RPMI8226 (cell line): ENCODE data around the gene JUN.
A peak's percentile ranks its signal among the peaks of the same experiment; 100 is the strongest.

Experiments used
- DNase-seq: peaks from one replicate; pipeline ENCODE4 v3.0.0-alpha.2; 2015

Gene JUN

GRCh38 chr1:58782178-58783089 lies 1.4 kb downstream of the JUN start:
- peak; percentile 89 for DNase-seq

GRCh38 chr1:58781541-58782177 lies 2.2 kb downstream of the JUN start:
- DNase-seq: peak; percentile 85

GRCh38 chr1:58780836-58781452 lies 2.9 kb downstream of the JUN start:
- no peak for DNase-seq

GRCh38 chr1:58780411-58780810 lies 3.4 kb downstream of the JUN start:
- DNase-seq: no peak

GRCh38 chr1:58779801-58780382 lies 4.0 kb downstream of the JUN start:
- peak; percentile 81 for DNase-seq

GRCh38 chr1:58779059-58779754 lies 4.6 kb downstream of the JUN start:
- DNase-seq: no peak

GRCh38 chr1:58778385-58779000 lies 5.4 kb downstream of the JUN start:
- DNase-seq: no peak

- DNase-seq: peak; percentile 39
Measured at GRCh38 chr1:58774027-58774426, 9.8 kb downstream of the JUN start.

- peak; percentile 95 for DNase-seq
Measured at GRCh38 chr1:58773406-58773840, 10.4 kb downstream of the JUN start.

- no peak for DNase-seq
Measured at GRCh38 chr1:58769809-58770320, 14.0 kb downstream of the JUN start.

GRCh38 chr1:58768971-58769808 lies 14.7 kb downstream of the JUN start:
- peak; percentile 42 for DNase-seq

- no peak for DNase-seq
Measured at GRCh38 chr1:58768191-58768731, 15.6 kb downstream of the JUN start.

GRCh38 chr1:58767143-58767542 lies 16.7 kb downstream of the JUN start:
- DNase-seq: peak; percentile 25

- no peak for DNase-seq
Measured at GRCh38 chr1:58765441-58765840, 18.4 kb downstream of the JUN start.

- no peak for DNase-seq
Measured at GRCh38 chr1:58765006-58765405, 18.8 kb downstream of the JUN start.

GRCh38 chr1:58764294-58764978 lies 19.4 kb downstream of the JUN start:
- DNase-seq: no peak

GRCh38 chr1:58763214-58763613 lies 20.6 kb downstream of the JUN start:
- DNase-seq: no peak

GRCh38 chr1:58762806-58763205 lies 21.0 kb downstream of the JUN start:
- no peak for DNase-seq

- peak; percentile 84 for DNase-seq
Measured at GRCh38 chr1:58755468-58755872, 28.4 kb downstream of the JUN start.
